Femur (tissue), 1 donor: ENCODE results near the gene AARS2.
"Not testable (repeated sequence)": the region's sequence is repeated elsewhere in the genome, so short reads cannot be mapped to it uniquely, and the experiment has no call there.

Source experiments
- DNase-seq: peaks from one replicate; pipeline ENCODE4 v3.0.0-alpha.2; 2017

AARS2 gene

GRCh38 chr6:44312901-44313788 lies at the start of gene AARS2:
TSS of gene AARS2 (minus strand) at chr6:44313347. CDS start at chr6:44313323, 24 bp downstream.
- DNase-seq, result peak; percentile 91

GRCh38 chr6:44361947-44362346 lies 48.8 kb upstream of the AARS2 start:
- no peak for DNase-seq

- DNase-seq, result no peak
Measured at GRCh38 chr6:44359973-44360372, 46.8 kb upstream of the AARS2 start.

- no peak for DNase-seq
Measured at GRCh38 chr6:44356487-44356886, 43.3 kb upstream of the AARS2 start.

GRCh38 chr6:44355640-44356039 lies 42.5 kb upstream of the AARS2 start:
- DNase-seq, result no peak

GRCh38 chr6:44353336-44353735 lies 40.2 kb upstream of the AARS2 start:
- no peak for DNase-seq

- DNase-seq, result no peak
Measured at GRCh38 chr6:44352259-44352658, 39.1 kb upstream of the AARS2 start.

- not testable (repeated sequence) for DNase-seq
Measured at GRCh38 chr6:44350650-44350994, 37.5 kb upstream of the AARS2 start.

- no peak for DNase-seq
Measured at GRCh38 chr6:44349904-44350649, 36.9 kb upstream of the AARS2 start.

- not testable (repeated sequence) for DNase-seq
Measured at GRCh38 chr6:44346818-44347217, 33.7 kb upstream of the AARS2 start.

- DNase-seq, result peak; percentile 38
Measured at GRCh38 chr6:44342489-44342888, 29.3 kb upstream of the AARS2 start, which contains the start of gene SPATS1. TSS of gene SPATS1 (plus strand) at chr6:44342650. CDS start at chr6:44343096, 446 bp downstream.

- DNase-seq, result no peak
Measured at GRCh38 chr6:44342052-44342451, 28.9 kb upstream of the AARS2 start.

- no peak for DNase-seq
Measured at GRCh38 chr6:44341095-44341890, 28.1 kb upstream of the AARS2 start.

GRCh38 chr6:44339763-44340625 lies 26.8 kb upstream of the AARS2 start:
- DNase-seq, result no peak

- peak; percentile 67 for DNase-seq
Measured at GRCh38 chr6:44339301-44339700, 26.2 kb upstream of the AARS2 start.

GRCh38 chr6:44338228-44339122 lies 25.3 kb upstream of the AARS2 start:
- DNase-seq, result peak; percentile 72

- DNase-seq, result no peak
Measured at GRCh38 chr6:44335631-44336030, 22.5 kb upstream of the AARS2 start.

- DNase-seq, result no peak
Measured at GRCh38 chr6:44333942-44334341, 20.8 kb upstream of the AARS2 start.

GRCh38 chr6:44333273-44333919 lies 20.2 kb upstream of the AARS2 start:
- no peak for DNase-seq

GRCh38 chr6:44332585-44332984 lies 19.4 kb upstream of the AARS2 start:
- no peak for DNase-seq
